GM12892 (cell line): ENCODE measurements around the gene SYCP3.

Experiments
- POLR2A ChIP-seq: IDR thresholded peaks from 2 replicates; pipeline ENCODE4 v1.6.1; 2011; ENCODE audit warnings: low read depth, low read length, control low read depth
- POLR2AphosphoS5 ChIP-seq: IDR thresholded peaks from 2 replicates; pipeline ENCODE4 v1.6.1; 2011; ENCODE audit warnings: low read depth, low read length, control low read depth
- TAF1 ChIP-seq: IDR thresholded peaks from 2 replicates; pipeline ENCODE4 v1.6.1; 2011; ENCODE audit warnings: low read depth, mild to moderate bottlenecking, control low read depth, low read length, borderline replicate concordance

DNA sequence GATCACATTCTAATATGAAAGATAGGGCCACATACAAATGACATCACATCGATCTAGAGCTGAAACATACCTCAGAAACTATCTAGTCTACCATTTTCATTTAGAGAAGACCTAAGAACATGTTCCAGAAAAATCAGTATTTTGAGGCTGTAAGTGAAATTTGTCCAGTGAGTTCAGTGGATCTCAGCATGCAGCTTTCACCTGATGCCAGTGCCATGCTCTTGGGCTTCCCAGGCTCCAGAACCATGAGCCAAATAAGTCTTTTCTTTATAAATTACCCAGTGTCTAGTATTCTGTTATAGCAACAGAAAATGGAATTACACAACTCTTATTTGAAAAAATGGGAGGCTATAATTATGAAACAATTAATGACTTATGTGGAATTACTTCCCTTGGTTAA lies 32.9 kb downstream of the SYCP3 start:
- no peak for TF ChIP-seq POLR2A
- no peak for TF ChIP-seq TAF1
- TF ChIP-seq POLR2AphosphoS5: no peak
